Endothelial cell of umbilical vein (primary cell): ENCODE data around the gene NAGPA. TPM values are rescaled to one million over a fixed set of nuclear protein-coding genes. Genes with fewer than 3 reads are reported as not detected.

Experiments
- BruUV-seq: library from RNA; stranded (reverse); fragments of 400-500 nt; replicated peaks from 2 replicates; lab custom pipeline; 2021; lab: Mats Ljungman, UMichigan
- CTCF ChIA-PET: fragments of 300-600, 350-600 bp; sonication (Branson Sonifier 250); formaldehyde crosslinking; loops from one replicate; lab custom pipeline; 2021; ENCODE audit warnings: antibody characterized with exemption, inconsistent platforms; lab: Charles Lee
- POLR2A ChIA-PET: fragments of 300-600, 350-600 bp; sonication (Branson Sonifier 250); formaldehyde crosslinking; loops from one replicate; lab custom pipeline; 2021; ENCODE audit warnings: antibody characterized with exemption, inconsistent platforms; lab: Charles Lee
- DNase-seq: peaks from one replicate; pipeline ENCODE4 v3.0.0-alpha.2; 2011; ENCODE audit warnings: low read depth, low spot score
- FAIRE-seq: peaks from 2 replicates; lab custom pipeline; 2011; peaks lifted over from hg19 to GRCh38; lab: Jason Lieb, UNC
- H2AFZ ChIP-seq: 2 replicates; pipeline ENCODE4 v1.6.0; 2012; ENCODE audit warnings: low read depth, low read length, control low read depth, inconsistent platforms
- H3K27ac ChIP-seq: 2 replicates; pipeline ENCODE4 v1.5.1; 2011; ENCODE audit warnings: low read depth, mild to moderate bottlenecking, control low read depth, low read length, moderate library complexity; ENCODE audit not compliant: insufficient read depth
- H3K27me3 ChIP-seq, 2 experiments: 2 replicates each; pipeline versions ENCODE4 v1.6.0 to v1.6.1; 2011; ENCODE audit warnings: low read length in 2 of 2, mixed read lengths in 1 of 2; ENCODE audit not compliant: control insufficient read depth in 2 of 2, insufficient read depth in 2 of 2
- H3K36me3 ChIP-seq, 2 experiments: 2 replicates in 1 of 2; 3 replicates in 1 of 2; pipeline ENCODE4 v1.5.1; 2011; ENCODE audit warnings: low read length in 2 of 2, mild to moderate bottlenecking in 1 of 2, moderate library complexity in 1 of 2; ENCODE audit not compliant: control insufficient read depth in 2 of 2, insufficient read depth in 2 of 2; ENCODE audit errors: extremely low read depth in 1 of 2
- H3K4me1 ChIP-seq: 3 replicates; pipeline ENCODE4 v1.5.1; 2011; ENCODE audit warnings: mild to moderate bottlenecking, low read length; ENCODE audit not compliant: control insufficient read depth, insufficient read depth; ENCODE audit errors: extremely low read depth
- H3K4me2 ChIP-seq: 2 replicates; pipeline ENCODE4 v1.6.1; 2011; ENCODE audit warnings: low read length, control low read depth, mixed read lengths; ENCODE audit not compliant: insufficient read depth
- H3K4me3 ChIP-seq, 3 experiments: fragments of 200-600 bp in 1 of 3; sonication (generic), shearing (Covaris generic) in 1 of 3; replicated peaks in 1 of 3; 2 replicates each; pipeline ENCODE4 v1.5.1; 2011 to 2016; ENCODE audit warnings: control low read depth in 3 of 3, low read length in 3 of 3, mild to moderate bottlenecking in 2 of 3, inconsistent platforms in 1 of 3, low read depth in 1 of 3, moderate library complexity in 1 of 3; ENCODE audit not compliant: insufficient read depth in 1 of 3
- H3K79me2 ChIP-seq: 2 replicates; pipeline ENCODE4 v1.6.0; 2012; ENCODE audit warnings: low read length, inconsistent platforms; ENCODE audit not compliant: control insufficient read depth, insufficient read depth
- H3K9ac ChIP-seq: replicated peaks from 2 replicates; pipeline ENCODE3; 2011; ENCODE audit warnings: low read length, control low read depth; ENCODE audit not compliant: insufficient read depth; ENCODE audit errors: extremely low read depth
- H3K9me1 ChIP-seq: replicated peaks from 3 replicates; pipeline ENCODE4 v1.6.0; 2011; ENCODE audit warnings: mild to moderate bottlenecking, low read length; ENCODE audit not compliant: control insufficient read depth, insufficient read depth; ENCODE audit errors: extremely low read depth
- H3K9me3 ChIP-seq: replicated peaks from 2 replicates; pipeline ENCODE4 v1.5.1; 2012; ENCODE audit warnings: low read length, inconsistent platforms; ENCODE audit not compliant: control insufficient read depth, insufficient read depth
- H4K20me1 ChIP-seq: replicated peaks from 2 replicates; pipeline ENCODE3; 2011; ENCODE audit warnings: mild to moderate bottlenecking, low read length; ENCODE audit not compliant: control insufficient read depth, insufficient read depth; ENCODE audit errors: extremely low read depth
- CTCF ChIP-seq, 2 donors: IDR thresholded peaks; 1 replicate in 1 of 2; 2 replicates in 1 of 2; pipeline ENCODE4 v1.5.1; 2011; ENCODE audit warnings: low read length in 2 of 2, mild to moderate bottlenecking in 2 of 2, moderate library complexity in 2 of 2, control low read depth in 1 of 2, inconsistent platforms in 1 of 2, low read depth in 1 of 2; ENCODE audit not compliant: insufficient read depth in 1 of 2; ENCODE audit errors: extremely low read depth in 1 of 2
- EZH2 ChIP-seq: IDR thresholded peaks from 2 replicates; pipeline ENCODE4 v1.6.1; 2012; ENCODE audit warnings: borderline replicate concordance, low read depth, mild to moderate bottlenecking, moderate library complexity, low read length, inconsistent platforms; ENCODE audit not compliant: severe bottlenecking
- FOS ChIP-seq: IDR thresholded peaks from 2 replicates; pipeline ENCODE4 v1.6.1; 2011; ENCODE audit warnings: mild to moderate bottlenecking, low read length, moderate library complexity, borderline replicate concordance; ENCODE audit not compliant: insufficient read depth
- GATA2 ChIP-seq: IDR thresholded peaks from 2 replicates; pipeline ENCODE4 v1.7.0; 2011; ENCODE audit warnings: low read depth, mild to moderate bottlenecking, moderate library complexity, mixed read lengths, low read length; ENCODE audit not compliant: insufficient read length, insufficient read depth
- JUN ChIP-seq: IDR thresholded peaks from 2 replicates; pipeline ENCODE4 v1.6.1; 2011; ENCODE audit warnings: borderline replicate concordance, low read depth; ENCODE audit not compliant: insufficient read length, insufficient read depth
- MAX ChIP-seq: IDR thresholded peaks from 2 replicates; pipeline ENCODE4 v1.6.1; 2011; ENCODE audit not compliant: insufficient read depth, insufficient read length
- MYC ChIP-seq: IDR thresholded peaks from one replicate; pipeline ENCODE4 v1.6.1; 2011; ENCODE audit warnings: mild to moderate bottlenecking, low read depth, low read length
- POLR2A ChIP-seq: IDR thresholded peaks from 2 replicates; pipeline ENCODE4 v1.6.1; 2012; ENCODE audit warnings: low read depth, mild to moderate bottlenecking, control low read depth, low read length
- POLR2AphosphoS5 ChIP-seq: IDR thresholded peaks from 2 replicates; pipeline ENCODE4 v1.6.1; 2012; ENCODE audit warnings: low read depth, mild to moderate bottlenecking, control low read depth, low read length, moderate library complexity; ENCODE audit not compliant: insufficient read depth
- dilution Hi-C: fragments of 300-500 bp; cut with MboI; formaldehyde crosslinking; loops from one replicate; pipeline ENCODE4 v1.15.0; 2019; ENCODE audit warnings: low sequenced_read_pairs; ENCODE audit not compliant: extremely low pct_ligation_motif_present
- intact Hi-C: fragments of 100-400 bp; cut with micrococcal nuclease; formaldehyde crosslinking; loops from one replicate; pipeline ENCODE4 v1.10.0; 2022
- polyA plus RNA-seq, 4 experiments: library from polyadenylated mRNA; depleted of rRNA in 3 of 4; stranded (reverse) in 3 of 4; unstranded in 1 of 4; fragments of >200 nt; gene quantifications; 2 replicates each; pipeline versions ENCODE4 v1.2.1 to v1.2.3, GENCODE V29; 2011 to 2012; ENCODE audit warnings: missing spikeins in 1 of 4
- total RNA-seq: library from RNA; stranded (reverse); gene quantifications from 2 replicates; pipeline ENCODE4 v1.2.3, GENCODE V29; 2021

The NAGPA gene
- total and polyA plus RNA-seq, 2 donors (not counting 3 experiments of a cell fraction or from before 2014, with no cell fraction given), result 29.6 to 29.9 TPM

- POLR2A ChIA-PET, result no interaction called here
- no peaks in the 10 kb centered on the region for H3K36me3 ChIP-seq
Measured at GRCh38 chr16:5065813-5066212, 32.1 kb upstream of the NAGPA start, which contains the start of gene C16orf89. Gene C16orf89, minus strand, starts transcription at chr16:5065956. Its CDS starts 48 bp downstream, at chr16:5065908.

More at GRCh38 chr16:5065813-5066212, 32.1 kb upstream of the NAGPA start, which contains the start of gene C16orf89:
- no TSS peak for BruUV-seq
- intact Hi-C loops, result no loop called here
- Histone ChIP-seq H3K27ac (no peak within 1 kb of the TSS), H3K9ac (no peak within 1 kb of the TSS), H3K4me3 (no peak within 1 kb of the TSS), H3K79me2 (no peaks in the 10 kb centered on the region), H3K4me1 (no peaks in the 10 kb centered on the region), H3K27me3 (peaks cover 0 to 3% of the 10 kb centered on the region in 2 experiments), H2AFZ (no peak within 1 kb of the TSS), H3K4me2 (no peak within 1 kb of the TSS), H3K9me1 (no peaks in the 10 kb centered on the region), H3K9me3 (no peaks in the 10 kb centered on the region), H4K20me1 (no peaks in the 10 kb centered on the region)
- TF ChIP-seq MYC (no peak), FOS (no peak), MAX (no peak), GATA2 (no peak), POLR2A (no peak), EZH2 (no peak), CTCF (IDR thresholded peaks at IDR 0.05; ENCODE audit: extremely low read depth in 1 of 2, insufficient read depth in 1 of 2, low read depth in 1 of 2, low read length in 2 of 2) (no peak), POLR2AphosphoS5 (no peak), JUN (no peak)
- no peak for DNase-seq
- FAIRE-seq, result no peak
- CTCF ChIA-PET, result no interaction called here
- dilution Hi-C loops, result no loop called here
